K562 (cell line): ENCODE data around the gene WDR88. TPM values are rescaled to one million over a fixed set of nuclear protein-coding genes. Genes with fewer than 3 reads are reported as not detected.
A peak's percentile ranks its signal among the peaks of the same experiment; 100 is the strongest.

Experiments used
- ATAC-seq: fragments of 200-7000 bp; cut with Tn5 transposase; 3 replicates; pipeline ENCODE4 v1.9.1; 2020; ENCODE audit warnings: moderate library complexity
- BruUV-seq: library from RNA; stranded (reverse); fragments of 400-500 nt; replicated peaks from 2 replicates; lab custom pipeline; 2021; lab: Mats Ljungman, UMichigan
- CTCF ChIA-PET: fragments of 300-600 bp; formaldehyde crosslinking; extraction: SDS; loops from one replicate; lab custom pipeline; 2021; ENCODE audit warnings: low intra/inter-chr PET ratio; lab: Yijun Ruan, JAX
- POLR2A ChIA-PET: fragments of 300-600, 350-650 bp; sonication (Branson Sonifier 250); formaldehyde crosslinking; extraction: SDS; loops from one replicate; lab custom pipeline; 2021; ENCODE audit warnings: antibody characterized with exemption, inconsistent platforms; lab: Yijun Ruan, JAX
- DNase-seq, 4 experiments: peaks; one replicate each; pipeline versions ENCODE4 v3.0.0 to v3.0.0-alpha.2; 2011 to 2018; ENCODE audit warnings: low spot score in 3 of 4, mixed read lengths in 3 of 4; ENCODE audit errors: extremely low read depth in 1 of 4
- FAIRE-seq: peaks from 2 replicates; lab custom pipeline; 2011; peaks lifted over from hg19 to GRCh38; lab: Jason Lieb, UNC
- H2AFZ ChIP-seq: 2 replicates; pipeline ENCODE4 v1.6.0; 2011; ENCODE audit warnings: low read depth, low read length, control low read depth, inconsistent platforms
- H3K27ac ChIP-seq: fragments of 200-600 bp; 3 replicates; pipeline ENCODE4 v1.8.0; 2011; ENCODE audit warnings: low read depth, mild to moderate bottlenecking, control low read depth, inconsistent platforms, low read length, moderate library complexity, mixed read lengths; ENCODE audit errors: extremely low read depth
- H3K27me3 ChIP-seq, 2 experiments: fragments of 300-600 bp in 1 of 2; 2 replicates in 1 of 2; 3 replicates in 1 of 2; pipeline versions ENCODE4 v1.6.0 to v1.8.0; 2011; ENCODE audit warnings: inconsistent platforms in 2 of 2, low read length in 2 of 2, mild to moderate bottlenecking in 1 of 2, mixed read lengths in 1 of 2, moderate library complexity in 1 of 2; ENCODE audit not compliant: control insufficient read depth in 2 of 2, insufficient read depth in 2 of 2
- H3K36me3 ChIP-seq: fragments of 300-600 bp; 3 replicates; pipeline ENCODE4 v1.8.0; 2011; ENCODE audit warnings: mild to moderate bottlenecking, low read length, inconsistent platforms; ENCODE audit not compliant: control insufficient read depth, insufficient read depth
- H3K4me1 ChIP-seq, 2 experiments: fragments of 200-600 bp in 1 of 2; replicated peaks in 1 of 2; 2 replicates in 1 of 2; 3 replicates in 1 of 2; pipeline versions ENCODE4 v1.5.1 to v1.8.0; 2011; ENCODE audit warnings: inconsistent platforms in 2 of 2, low read length in 2 of 2, mild to moderate bottlenecking in 1 of 2, mixed read lengths in 1 of 2, moderate library complexity in 1 of 2; ENCODE audit not compliant: control insufficient read depth in 2 of 2, insufficient read depth in 2 of 2
- H3K4me2 ChIP-seq: 2 replicates; pipeline ENCODE4 v1.6.1; 2011; ENCODE audit warnings: low read length, control low read depth, inconsistent platforms, mixed read lengths; ENCODE audit not compliant: insufficient read depth
- H3K4me3 ChIP-seq: fragments of 200-600 bp; sonication (generic), shearing (Covaris generic); 2 replicates; pipeline ENCODE4 v1.5.1; 2016; ENCODE audit warnings: control low read depth, inconsistent platforms
- H3K79me2 ChIP-seq: fragments of 200-600 bp; 3 replicates; pipeline ENCODE4 v1.8.0; 2011; ENCODE audit warnings: low read length, inconsistent platforms; ENCODE audit not compliant: control insufficient read depth, insufficient read depth
- H3K9ac ChIP-seq, 2 experiments: 2 replicates each; pipeline versions ENCODE4 v1.6.0 to v1.6.1; 2011; ENCODE audit warnings: low read depth in 2 of 2, low read length in 2 of 2, control low read depth in 1 of 2, inconsistent platforms in 1 of 2, mild to moderate bottlenecking in 1 of 2, mixed read lengths in 1 of 2; ENCODE audit not compliant: insufficient read depth in 1 of 2
- H3K9me1 ChIP-seq: one replicate; pipeline ENCODE4 v1.6.0; 2011; ENCODE audit warnings: inconsistent platforms, mild to moderate bottlenecking, low read length, moderate library complexity; ENCODE audit not compliant: control insufficient read depth, insufficient read depth
- H3K9me3 ChIP-seq: replicated peaks from 2 replicates; pipeline ENCODE4 v1.5.1; 2011; ENCODE audit warnings: low read depth, low read length, inconsistent platforms; ENCODE audit not compliant: control insufficient read depth, insufficient read depth
- H4K20me1 ChIP-seq: replicated peaks from 2 replicates; pipeline ENCODE4 v1.6.1; 2011; ENCODE audit warnings: low read length, inconsistent platforms, mixed read lengths; ENCODE audit not compliant: control insufficient read depth, insufficient read depth
- RAD21 ChIP-seq, 2 experiments: fragments of 250-450 bp in 1 of 2; fragments of 450-650 bp in 1 of 2; sonication (Bioruptor Pico) in 1 of 2; formaldehyde crosslinking in 1 of 2; IDR thresholded peaks in 1 of 2; conservative IDR thresholded peaks in 1 of 2; 2 replicates each; pipeline versions ENCODE4 v1.4.0 to v1.8.0; 2020 to 2022; ENCODE audit warnings: mild to moderate bottlenecking in 2 of 2, moderate library complexity in 1 of 2
- RBBP5 ChIP-seq: fragments of 200-600 bp; sonication (generic); IDR thresholded peaks from 2 replicates; pipeline ENCODE4 v1.6.1; 2012; ENCODE audit warnings: borderline replicate concordance, mild to moderate bottlenecking, low read length, control low read depth, inconsistent platforms; ENCODE audit not compliant: insufficient read depth, poor library complexity, severe bottlenecking
- RBM17 ChIP-seq: fragments of 200-400 bp; formaldehyde crosslinking; IDR thresholded peaks from 2 replicates; pipeline ENCODE4 v1.6.1; 2017; ENCODE audit warnings: low read depth, mild to moderate bottlenecking, low read length, borderline replicate concordance
- SAFB ChIP-seq: fragments of 200-400 bp; formaldehyde crosslinking; IDR thresholded peaks from 2 replicates; pipeline ENCODE4 v1.6.1; 2017; ENCODE audit warnings: low read depth, low read length, borderline replicate concordance
- TBP ChIP-seq: optimal IDR thresholded peaks from 2 replicates; pipeline ENCODE3; 2011; ENCODE audit warnings: low read depth, low read length, improper control_type of control experiment
- XRCC4 ChIP-seq: IDR thresholded peaks from one replicate; pipeline ENCODE4 v1.6.1; 2011; ENCODE audit not compliant: insufficient read depth, insufficient read length; ENCODE audit errors: extremely low read depth
- WGBS: fragments of 100-300 bp; shearing (Covaris generic); methylation state at CpG from one replicate; pipeline ENCODE4 v1.1.6; 2016; ENCODE audit warnings: low coverage, mixed read lengths; ENCODE audit not compliant: insufficient coverage; ENCODE audit errors: missing lambda C conversion rate; 5-methylcytosine and 5-hydroxymethylcytosine counted together
- in situ Hi-C: fragments of 300-500 bp; cut with MboI; formaldehyde crosslinking; loops from 4 replicates; pipeline ENCODE4 v1.15.0; 2018; ENCODE audit warnings: inconsistent platforms, mixed read lengths
- intact Hi-C: fragments of 100-400 bp; cut with micrococcal nuclease; formaldehyde crosslinking; loops from 2 replicates; pipeline ENCODE4 v1.14.2; 2022
- polyA plus RNA-seq, 8 experiments: library from polyadenylated mRNA; depleted of rRNA in 4 of 8; stranded (reverse) in 5 of 8; unstranded in 3 of 8; fragments of >200 nt; fragmentation: Nextera tagmentation in 2 of 8; fragmentation: Illumina TruSeq in 1 of 8; extraction: Ambion mirVana in 2 of 8; extraction: Trizol in 1 of 8; gene quantifications; 2 replicates each; pipeline versions ENCODE4 v1.2.1 to v1.2.3, GENCODE V29; 2011 to 2014; ENCODE audit warnings: inconsistent platforms in 1 of 8, missing spikeins in 1 of 8
- total RNA-seq, 7 experiments: library from RNA; depleted of rRNA in 6 of 7; stranded (reverse); fragments of >200 nt in 6 of 7; fragmentation: Illumina TruSeq in 2 of 7; extraction: Trizol in 2 of 7; gene quantifications; 2 replicates each; pipeline versions ENCODE4 v1.2.1 to v1.2.3, GENCODE V29; 2011 to 2021; ENCODE audit warnings: low replicate concordance in 1 of 7

Gene WDR88
- total and polyA plus RNA-seq, 9 of the 15 experiments (the other 6 are each of a cell fraction or from before 2014, with no cell fraction given) = 0.03 to 0.04 TPM; not detected in 7

DNA sequence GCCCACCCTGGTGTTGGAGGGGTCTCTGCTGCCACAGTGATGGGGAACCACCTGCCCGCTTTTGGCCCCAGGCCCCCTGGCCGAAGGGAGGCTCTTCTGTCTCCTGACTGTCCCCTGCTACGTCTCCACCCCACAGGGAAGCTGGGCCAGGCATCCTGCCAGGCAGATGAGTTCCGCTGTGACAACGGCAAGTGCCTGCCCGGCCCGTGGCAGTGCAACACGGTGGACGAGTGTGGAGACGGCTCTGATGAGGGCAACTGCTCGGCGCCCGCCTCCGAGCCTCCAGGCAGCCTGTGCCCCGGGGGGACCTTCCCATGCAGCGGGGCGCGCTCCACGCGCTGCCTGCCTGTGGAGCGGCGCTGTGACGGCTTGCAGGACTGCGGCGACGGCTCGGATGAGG lies 73.2 kb downstream of the WDR88 start:
- no peaks in the 10 kb centered on the region for H3K36me3 ChIP-seq
- TF ChIP-seq XRCC4 (no peak), SAFB (no peak), TBP (no peak), RAD21 (CRISPR knock-in tag; conservative IDR thresholded peaks at IDR 0.05 in 1 of 2, IDR thresholded peaks at IDR 0.05 in 1 of 2) (no peak), RBM17 (no peak), RBBP5 (peak; percentile 15)
- TF ChIP-seq, all 486 proteins: peak for 1
- Histone ChIP-seq H3K9me3 (no peaks in the 10 kb centered on the region), H3K27ac (no peak overlapping the region), H2AFZ (no peak overlapping the region), H3K9me1 (no peaks in the 10 kb centered on the region), H3K4me3 (no peak overlapping the region), H3K9ac (no peak overlapping the region; a peak in 1 of 4 replicates), H4K20me1 (peaks cover 12% of the 10 kb centered on the region; the same call in 1 of the 2 replicates), H3K4me1 (peaks cover 0 to 33% of the 10 kb centered on the region in 2 experiments; a peak in 2 of 5 replicates), H3K79me2 (no peaks in the 10 kb centered on the region), H3K27me3 (peaks cover 9 to 87% of the 10 kb centered on the region in 2 experiments; a peak in 4 of 5 replicates), H3K4me2 (no peak overlapping the region)
- intact Hi-C loops = no loop called here
- peak; percentile 18; the same call in 2 of the 3 replicates for ATAC-seq
- POLR2A ChIA-PET = no interaction called here
- 3% methylated on average over 15 of the region's 27 CpGs for WGBS
- CTCF ChIA-PET = no interaction called here
- no TSS peak for BruUV-seq
- in situ Hi-C loops = no loop called here
- no peak for FAIRE-seq
- DNase-seq = no peak
